NCI-H526 (cell line): ENCODE results near the gene GALNT17.

Source experiments
- DNase-seq, 2 experiments: peaks; one replicate each; lab custom pipeline; 2025; lab: John Stamatoyannopoulos, UW

GALNT17 gene

GRCh38 chr7:71393661-71394060 is 261.7 kb downstream of the GALNT17 start:
- DNase-seq, result no peak

GRCh38 chr7:71402684-71403083 is 270.7 kb downstream of the GALNT17 start:
- no peak for DNase-seq

GRCh38 chr7:71403202-71403946 is 271.4 kb downstream of the GALNT17 start:
- no peak for DNase-seq

GRCh38 chr7:71404726-71405345 is 272.9 kb downstream of the GALNT17 start:
- DNase-seq, result no peak

GRCh38 chr7:71408271-71408670 is 276.3 kb downstream of the GALNT17 start:
- no peak for DNase-seq

- DNase-seq, result no peak
Measured at GRCh38 chr7:71409550-71410157, 277.7 kb downstream of the GALNT17 start.

GRCh38 chr7:71411475-71411874 is 279.5 kb downstream of the GALNT17 start:
- no peak for DNase-seq

- no peak for DNase-seq
Measured at GRCh38 chr7:71414490-71414889, 282.5 kb downstream of the GALNT17 start.

GRCh38 chr7:71419546-71420337 is 287.8 kb downstream of the GALNT17 start:
- no peak for DNase-seq

- no peak for DNase-seq
Measured at GRCh38 chr7:71422104-71422503, 290.2 kb downstream of the GALNT17 start.

- no peak for DNase-seq
Measured at GRCh38 chr7:71424166-71425035, 292.5 kb downstream of the GALNT17 start.

GRCh38 chr7:71429083-71429482 is 297.1 kb downstream of the GALNT17 start:
- no peak for DNase-seq

- no peak for DNase-seq
Measured at GRCh38 chr7:71430246-71430645, 298.3 kb downstream of the GALNT17 start.

GRCh38 chr7:71439321-71439720 is 307.4 kb downstream of the GALNT17 start:
- no peak for DNase-seq

- no peak for DNase-seq
Measured at GRCh38 chr7:71442492-71443190, 310.7 kb downstream of the GALNT17 start.

- DNase-seq, result no peak
Measured at GRCh38 chr7:71443191-71443530, 311.2 kb downstream of the GALNT17 start.

- DNase-seq, result no peak
Measured at GRCh38 chr7:71444130-71444529, 312.2 kb downstream of the GALNT17 start.

GRCh38 chr7:71453630-71454029 is 321.7 kb downstream of the GALNT17 start:
- DNase-seq, result no peak

GRCh38 chr7:71454981-71455380 is 323.0 kb downstream of the GALNT17 start:
- DNase-seq, result no peak

GRCh38 chr7:71457021-71457420 is 325.1 kb downstream of the GALNT17 start:
- no peak for DNase-seq
